Measurements from ENCODE around the gene FBXL4.

FBXL4 gene

GRCh38 chr6:98847416-98847778 is 100.3 kb downstream of the FBXL4 start:
- in situ Hi-C loops (cut with HindIII; ENCODE audit: low pct_unique_long_range_greater_than_20kb, low sequenced_read_pairs): no loop called here
- no peak for TF ChIP-seq JUND (IDR thresholded peaks at IDR 0.05; ENCODE audit: low read depth)
- DNase-seq (ENCODE audit: low read depth in 1 of 2, low spot score in 1 of 2): no peak

GRCh38 chr6:98846021-98846380 is 101.7 kb downstream of the FBXL4 start:
- no peak for DNase-seq (ENCODE audit: low read depth in 1 of 2, low spot score in 1 of 2)
- in situ Hi-C loops (cut with HindIII; ENCODE audit: low pct_unique_long_range_greater_than_20kb, low sequenced_read_pairs): no loop called here
- TF ChIP-seq JUND (IDR thresholded peaks at IDR 0.05; ENCODE audit: low read depth): no peak

- no peak for TF ChIP-seq JUND (IDR thresholded peaks at IDR 0.05; ENCODE audit: low read depth)
- DNase-seq (ENCODE audit: low read depth in 1 of 2, low spot score in 1 of 2): peak; percentile 81 to 84
- in situ Hi-C loops (cut with HindIII; ENCODE audit: low pct_unique_long_range_greater_than_20kb, low sequenced_read_pairs): no loop called here
Measured at GRCh38 chr6:98845211-98846020, 102.3 kb downstream of the FBXL4 start.

GRCh38 chr6:98844244-98845210 is 103.2 kb downstream of the FBXL4 start:
- in situ Hi-C loops (cut with HindIII; ENCODE audit: low pct_unique_long_range_greater_than_20kb, low sequenced_read_pairs): no loop called here
- TF ChIP-seq JUND (IDR thresholded peaks at IDR 0.05; ENCODE audit: low read depth): no peak
- DNase-seq (ENCODE audit: low read depth in 1 of 2, low spot score in 1 of 2): no peak

GRCh38 chr6:98843271-98844243 is 104.2 kb downstream of the FBXL4 start:
- TF ChIP-seq JUND (IDR thresholded peaks at IDR 0.05; ENCODE audit: low read depth): no peak
- no peak for DNase-seq (ENCODE audit: low read depth in 1 of 2, low spot score in 1 of 2)
- in situ Hi-C loops (cut with HindIII; ENCODE audit: low pct_unique_long_range_greater_than_20kb, low sequenced_read_pairs): no loop called here

- TF ChIP-seq JUND (IDR thresholded peaks at IDR 0.05; ENCODE audit: low read depth): no peak
- no peak for DNase-seq (ENCODE audit: low read depth in 1 of 2, low spot score in 1 of 2)
- in situ Hi-C loops (cut with HindIII; ENCODE audit: low pct_unique_long_range_greater_than_20kb, low sequenced_read_pairs): no loop called here
Measured at GRCh38 chr6:98842342-98843180, 105.2 kb downstream of the FBXL4 start.

GRCh38 chr6:98841621-98842341 is 106.0 kb downstream of the FBXL4 start:
- DNase-seq (ENCODE audit: low read depth in 1 of 2, low spot score in 1 of 2): no peak
- in situ Hi-C loops (cut with HindIII; ENCODE audit: low pct_unique_long_range_greater_than_20kb, low sequenced_read_pairs): no loop called here
- TF ChIP-seq JUND (IDR thresholded peaks at IDR 0.05; ENCODE audit: low read depth): no peak

- TF ChIP-seq JUND (IDR thresholded peaks at IDR 0.05; ENCODE audit: low read depth): no peak
- in situ Hi-C loops (cut with HindIII; ENCODE audit: low pct_unique_long_range_greater_than_20kb, low sequenced_read_pairs): no loop called here
Measured at GRCh38 chr6:98840996-98841513, 106.7 kb downstream of the FBXL4 start.

GRCh38 chr6:98840385-98840784 is 107.4 kb downstream of the FBXL4 start:
- no peak for TF ChIP-seq JUND (IDR thresholded peaks at IDR 0.05; ENCODE audit: low read depth)
- in situ Hi-C loops (cut with HindIII; ENCODE audit: low pct_unique_long_range_greater_than_20kb, low sequenced_read_pairs): no loop called here
- DNase-seq (ENCODE audit: low read depth in 1 of 2, low spot score in 1 of 2): no peak

More at GRCh38 chr6:98840996-98841513, 106.7 kb downstream of the FBXL4 start:
- DNase-seq (ENCODE audit: low read depth in 1 of 2, low spot score in 1 of 2): no peak

GRCh38 chr6:98839781-98840361 is 107.9 kb downstream of the FBXL4 start:
- in situ Hi-C loops (cut with HindIII; ENCODE audit: low pct_unique_long_range_greater_than_20kb, low sequenced_read_pairs): no loop called here
- peak in 1 of 2 experiments; percentile 62 for DNase-seq (ENCODE audit: low read depth in 1 of 2, low spot score in 1 of 2)
- no peak for TF ChIP-seq JUND (IDR thresholded peaks at IDR 0.05; ENCODE audit: low read depth)
